GM19455 (cell line): ENCODE measurements around the gene HOXA3.

Experiments used
- ATAC-seq: cut with Tn5 transposase; IDR thresholded peaks from one replicate; pipeline ENCODE4 v1.9.1; 2021; ENCODE audit not compliant: unreplicated experiment

Gene HOXA3

DNA sequence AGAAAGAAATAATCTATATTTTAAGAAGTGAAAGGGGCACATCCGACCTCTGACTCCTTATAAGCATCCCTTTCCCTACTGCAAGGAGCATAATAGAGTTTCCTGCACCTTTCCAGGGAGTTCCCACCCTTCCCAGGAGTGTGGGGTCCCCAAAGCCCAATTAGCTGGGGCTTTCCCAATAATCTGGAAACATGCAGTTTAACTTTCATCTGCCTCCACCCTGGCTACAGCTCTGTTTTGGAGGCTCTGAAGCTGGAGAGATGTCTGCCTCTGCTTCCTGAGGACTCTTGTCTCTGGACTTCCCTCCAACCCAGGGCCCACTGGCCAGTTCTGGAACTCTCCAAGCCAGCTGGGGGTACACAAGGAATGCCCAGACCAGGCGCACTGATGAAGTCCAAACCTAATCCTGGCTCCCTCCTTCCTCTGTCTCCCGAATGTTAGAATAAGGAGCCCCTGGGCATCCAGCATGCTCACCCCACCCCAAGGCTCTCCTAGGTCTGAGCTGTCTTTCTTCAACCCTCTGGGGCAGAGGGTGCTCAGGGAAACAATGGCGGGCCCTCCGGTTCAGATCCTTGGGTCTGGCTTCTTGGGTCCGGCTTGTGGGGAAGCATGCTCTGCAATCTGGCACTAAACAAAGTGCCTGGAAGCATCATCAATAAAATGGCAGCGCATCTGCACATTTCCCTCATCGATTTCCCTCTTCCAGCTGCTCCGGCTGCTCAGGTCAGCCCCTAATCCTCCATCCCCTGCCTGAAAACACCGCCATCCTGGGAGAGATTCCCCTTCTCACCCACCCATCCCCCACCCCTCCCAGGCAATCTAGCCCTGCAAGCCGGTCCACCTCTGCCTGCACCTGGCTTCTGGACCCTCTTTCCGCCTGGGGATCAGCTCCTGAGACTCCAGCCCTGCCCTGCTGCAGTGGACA lies 35.2 kb downstream of the HOXA3 start:
- ATAC-seq = no peak

DNA sequence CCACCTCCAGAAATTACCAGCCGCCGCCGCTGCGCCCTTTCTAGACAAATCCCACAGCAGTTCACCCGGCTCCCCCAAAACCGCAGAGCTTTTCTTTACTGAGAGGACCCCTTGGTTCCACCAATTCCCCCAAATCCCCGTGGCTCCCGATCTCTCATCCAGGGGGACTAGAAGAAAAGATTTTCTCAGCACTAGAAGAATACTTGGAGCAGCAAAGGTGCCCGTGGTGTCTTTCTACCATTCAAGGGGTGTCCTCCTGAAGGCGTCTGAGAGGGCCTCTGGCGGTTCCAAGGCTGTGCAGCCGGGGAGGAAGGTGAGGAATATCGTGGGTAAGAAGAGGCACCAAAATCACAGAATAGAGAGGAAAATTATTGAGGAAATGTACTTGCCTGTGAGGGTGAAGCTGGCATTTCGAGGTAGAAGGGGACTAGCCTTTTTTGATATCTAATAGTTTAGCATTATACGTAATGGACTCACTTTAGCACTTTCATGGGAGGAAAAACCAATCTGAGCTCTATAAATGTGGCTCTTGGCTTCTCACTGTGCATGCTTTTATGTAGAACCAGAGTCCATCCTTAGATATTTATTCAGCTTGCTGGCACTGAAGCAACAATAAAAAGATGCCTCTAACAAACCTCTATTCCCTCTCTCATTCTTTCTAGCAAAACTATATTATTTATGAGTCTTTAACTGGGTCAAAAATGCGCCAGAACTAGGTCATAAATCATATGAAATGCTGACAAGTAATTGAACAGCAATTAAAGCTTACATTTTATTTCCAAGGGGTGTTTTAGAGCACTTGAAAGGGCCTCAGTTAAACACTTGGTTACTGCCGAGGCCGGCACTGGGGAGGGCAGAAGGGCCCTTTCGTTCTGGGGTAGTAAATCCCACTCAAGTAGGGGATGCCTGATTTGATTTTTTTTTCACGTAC lies 36.1 kb downstream of the HOXA3 start:
- no peak for ATAC-seq

DNA sequence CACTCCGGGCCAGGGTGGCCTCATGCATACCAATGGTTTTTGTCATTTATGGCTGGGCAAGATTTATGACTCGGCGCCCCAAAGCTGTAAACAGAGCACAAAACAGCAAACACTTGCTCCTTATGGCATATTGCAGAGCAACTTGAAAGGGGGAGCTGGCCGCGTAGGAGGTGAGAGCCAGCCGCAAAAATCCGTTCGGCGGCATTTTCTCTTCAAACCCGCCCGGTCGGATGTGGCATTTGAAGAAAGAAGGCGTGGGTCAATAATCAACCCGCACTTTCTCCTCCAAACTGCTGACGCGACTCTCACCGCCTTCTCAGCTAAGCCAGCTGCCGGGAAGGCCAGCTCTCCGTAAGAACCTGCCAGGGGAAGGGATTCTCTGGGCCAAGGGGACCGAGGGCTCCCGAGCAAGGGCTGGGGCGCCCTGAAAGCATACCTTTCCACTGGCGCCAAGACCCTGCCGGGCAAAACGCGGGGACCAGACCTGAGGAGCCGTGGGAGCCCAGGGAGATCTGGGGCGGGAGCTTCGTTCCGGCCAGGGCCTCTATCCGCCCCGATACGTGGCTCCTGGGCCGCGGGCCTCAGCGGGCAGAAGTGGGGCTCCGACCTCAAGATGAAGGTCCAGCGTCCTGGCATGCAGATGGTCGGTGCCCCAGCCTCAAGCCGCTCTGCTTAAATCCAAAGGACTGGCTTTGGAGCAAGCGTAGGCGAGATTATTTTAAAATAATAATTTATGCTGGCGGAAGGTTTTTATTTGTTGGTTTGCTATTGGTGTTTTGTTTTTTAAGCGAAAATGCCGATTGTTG lies 37.0 kb downstream of the HOXA3 start:
- ATAC-seq = no peak

DNA sequence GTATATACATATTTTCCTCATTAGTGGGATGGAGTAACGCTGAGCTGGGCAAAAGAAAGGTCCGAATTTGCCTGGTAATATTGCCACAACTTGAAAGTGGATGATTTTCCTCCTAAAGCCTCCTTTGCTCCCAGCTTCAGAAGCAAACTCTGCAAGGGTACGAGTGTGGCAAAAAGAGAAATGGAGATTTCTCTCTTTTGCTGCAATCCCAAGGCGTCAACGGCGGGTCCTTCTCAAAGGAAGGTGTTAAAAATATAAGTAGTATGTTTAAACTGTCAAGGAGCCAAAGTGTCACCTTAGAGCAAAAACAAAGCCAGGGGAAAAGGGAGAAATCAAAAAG lies 37.5 kb downstream of the HOXA3 start:
- no peak for ATAC-seq

DNA sequence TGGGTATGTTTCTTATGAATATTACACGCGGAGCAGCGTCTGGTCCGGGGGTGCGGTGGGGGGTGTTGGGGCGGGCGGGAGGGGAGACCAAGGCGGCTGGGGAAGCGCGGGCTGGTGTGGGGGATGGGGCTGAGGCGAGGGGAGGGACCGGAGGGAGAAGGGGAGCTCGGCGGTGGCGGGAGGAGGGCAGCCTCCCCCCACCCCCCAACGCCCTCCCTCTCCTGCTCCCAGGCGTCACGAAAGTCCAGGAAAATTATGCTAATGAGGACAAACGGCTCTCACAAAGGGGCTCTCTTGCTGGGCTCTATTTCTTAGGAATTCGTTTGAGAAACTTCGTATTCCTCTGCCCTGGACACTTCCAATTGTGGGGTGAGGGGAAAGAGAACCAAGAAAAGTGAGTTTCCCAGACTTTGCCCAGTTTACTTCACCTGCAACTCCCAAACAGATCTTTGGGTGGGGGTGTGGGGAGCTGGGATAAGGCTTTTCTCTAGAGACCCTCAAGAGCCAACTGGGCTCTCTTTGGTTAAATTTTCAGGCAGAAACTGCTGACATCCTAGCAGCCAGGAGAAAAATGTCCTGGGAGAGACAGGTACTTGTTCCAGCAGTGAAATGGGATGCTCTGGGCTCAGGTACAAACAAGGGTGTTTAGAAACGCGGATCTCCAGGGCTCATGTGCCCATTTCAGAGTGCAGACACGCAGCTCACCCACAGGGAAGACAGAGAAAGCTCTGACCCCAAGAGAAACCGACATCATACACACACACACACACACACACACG lies 38.2 kb downstream of the HOXA3 start:
- ATAC-seq = no peak

DNA sequence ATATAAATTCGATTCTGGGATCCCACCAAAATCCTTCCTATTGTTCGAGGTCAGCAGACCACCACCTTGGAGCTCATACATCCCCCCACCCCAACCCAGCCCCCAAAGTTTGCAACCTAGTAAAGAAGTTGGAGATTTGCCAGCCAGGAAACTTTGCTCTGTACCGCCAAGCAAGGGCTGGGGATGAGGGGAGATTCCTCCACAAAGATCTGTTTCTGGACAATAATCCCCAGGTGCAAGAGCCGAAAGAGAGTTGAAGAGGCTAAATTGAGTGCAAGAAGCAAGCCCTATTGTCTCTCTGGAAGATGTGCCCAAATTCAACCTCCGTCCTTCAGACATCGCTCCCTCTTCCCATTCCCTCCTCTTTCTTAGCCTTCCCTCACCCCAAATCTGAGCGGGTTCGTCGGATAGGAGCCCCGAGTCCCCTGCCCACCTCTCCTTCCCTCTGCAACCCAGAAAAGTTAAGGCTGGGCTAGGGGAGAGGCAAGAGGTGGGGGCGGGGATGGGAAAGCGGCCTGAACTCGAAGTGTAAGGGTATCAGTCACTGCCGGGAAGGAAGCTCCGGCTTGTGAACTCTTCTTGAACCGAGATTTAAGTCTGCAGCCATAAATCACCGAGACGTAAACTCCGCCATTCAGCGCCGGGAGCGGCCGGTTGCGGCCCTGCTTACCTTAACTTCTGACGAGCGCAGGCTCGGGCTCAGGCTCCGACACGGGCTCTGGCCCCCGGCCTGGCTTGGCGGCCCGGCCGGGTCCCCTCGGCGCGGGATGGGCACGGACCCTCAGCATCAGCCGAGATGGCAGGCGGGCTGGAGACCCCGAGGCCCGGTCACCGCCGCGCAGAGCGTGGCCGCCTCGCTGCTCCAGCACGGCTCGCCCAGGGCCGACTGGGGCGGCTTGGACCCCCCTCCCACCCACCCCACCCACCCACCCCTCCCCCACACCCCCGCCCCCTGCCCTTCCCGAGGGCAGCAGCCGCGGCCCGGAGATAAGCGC lies 39.1 kb downstream of the HOXA3 start:
- ATAC-seq = no peak

DNA sequence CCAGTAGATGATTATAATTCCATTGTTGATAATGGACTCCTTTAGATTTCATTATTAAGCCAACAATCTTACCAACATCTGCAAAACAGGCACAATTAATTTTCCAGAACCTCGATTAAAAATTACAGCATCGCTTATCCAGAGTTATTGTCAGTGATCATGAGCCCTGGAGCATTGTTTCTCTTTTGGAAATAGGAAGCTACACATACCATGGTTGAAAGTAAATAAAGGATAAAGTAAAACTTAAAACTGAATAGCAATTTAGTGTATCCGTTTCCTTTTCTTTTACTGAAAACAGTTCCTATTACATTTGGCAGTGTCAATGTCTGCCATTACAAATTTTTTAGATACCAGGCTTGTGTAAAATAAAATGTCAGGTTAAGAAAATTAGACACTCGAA lies 40.0 kb downstream of the HOXA3 start:
- no peak for ATAC-seq

DNA sequence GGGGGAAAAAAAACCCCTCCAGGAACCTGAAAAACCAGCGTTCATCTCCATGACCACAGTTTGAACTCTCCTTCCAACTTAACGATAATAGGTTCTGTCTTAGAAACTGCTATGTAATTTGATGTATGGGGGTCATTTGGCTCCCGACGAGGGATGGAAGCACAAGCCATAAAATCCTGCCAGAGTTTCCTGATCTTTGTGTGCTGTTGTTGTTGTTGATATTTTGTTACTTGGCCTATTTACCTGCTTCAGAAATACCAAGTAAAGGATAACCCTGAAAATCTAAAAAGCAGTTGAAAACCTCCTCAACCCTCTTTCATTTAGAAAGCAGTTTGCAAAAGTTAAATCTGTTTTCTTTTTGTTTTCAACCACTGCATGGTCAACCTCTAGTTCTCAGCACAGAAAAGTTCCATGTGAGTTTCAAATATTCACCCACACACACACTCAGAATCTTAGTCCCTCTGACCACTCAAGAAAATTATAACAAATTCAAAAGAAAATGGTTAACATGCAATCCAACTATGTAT lies 40.6 kb downstream of the HOXA3 start:
- no peak for ATAC-seq

DNA sequence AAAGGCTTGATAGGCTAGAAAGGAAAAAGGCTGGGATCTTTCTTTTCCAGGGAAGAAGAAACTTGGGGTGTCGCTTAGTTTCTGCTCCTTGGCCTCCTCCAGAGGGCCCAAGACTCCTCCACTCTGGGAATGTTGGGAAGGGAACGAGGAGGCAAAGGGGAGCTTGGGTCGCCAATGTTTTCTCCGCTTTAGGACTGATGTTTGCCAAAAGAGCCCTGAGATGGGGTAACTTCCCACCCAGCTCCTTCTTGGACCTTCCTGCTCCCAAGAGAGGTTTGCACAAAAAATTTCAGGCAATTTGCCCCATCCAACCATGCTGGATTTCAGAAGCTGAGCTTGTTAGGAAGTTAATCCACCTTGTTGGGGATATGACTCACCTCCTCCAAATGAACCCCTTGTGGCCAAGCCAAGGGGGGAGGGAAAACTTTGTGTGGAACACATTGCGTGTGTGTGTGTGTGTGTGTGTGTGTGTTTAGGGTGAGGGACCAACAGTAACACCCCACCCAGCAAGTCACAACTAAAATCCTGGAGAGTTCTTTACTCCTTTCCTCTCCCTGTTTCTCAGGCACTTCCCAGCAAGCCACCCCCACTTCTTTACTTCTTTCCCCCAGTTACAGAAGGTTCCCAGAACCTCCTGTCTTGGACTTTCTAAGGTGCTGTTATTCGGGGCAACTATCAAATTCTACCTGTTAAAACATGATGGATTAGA lies 41.2 kb downstream of the HOXA3 start:
- ATAC-seq = no peak

DNA sequence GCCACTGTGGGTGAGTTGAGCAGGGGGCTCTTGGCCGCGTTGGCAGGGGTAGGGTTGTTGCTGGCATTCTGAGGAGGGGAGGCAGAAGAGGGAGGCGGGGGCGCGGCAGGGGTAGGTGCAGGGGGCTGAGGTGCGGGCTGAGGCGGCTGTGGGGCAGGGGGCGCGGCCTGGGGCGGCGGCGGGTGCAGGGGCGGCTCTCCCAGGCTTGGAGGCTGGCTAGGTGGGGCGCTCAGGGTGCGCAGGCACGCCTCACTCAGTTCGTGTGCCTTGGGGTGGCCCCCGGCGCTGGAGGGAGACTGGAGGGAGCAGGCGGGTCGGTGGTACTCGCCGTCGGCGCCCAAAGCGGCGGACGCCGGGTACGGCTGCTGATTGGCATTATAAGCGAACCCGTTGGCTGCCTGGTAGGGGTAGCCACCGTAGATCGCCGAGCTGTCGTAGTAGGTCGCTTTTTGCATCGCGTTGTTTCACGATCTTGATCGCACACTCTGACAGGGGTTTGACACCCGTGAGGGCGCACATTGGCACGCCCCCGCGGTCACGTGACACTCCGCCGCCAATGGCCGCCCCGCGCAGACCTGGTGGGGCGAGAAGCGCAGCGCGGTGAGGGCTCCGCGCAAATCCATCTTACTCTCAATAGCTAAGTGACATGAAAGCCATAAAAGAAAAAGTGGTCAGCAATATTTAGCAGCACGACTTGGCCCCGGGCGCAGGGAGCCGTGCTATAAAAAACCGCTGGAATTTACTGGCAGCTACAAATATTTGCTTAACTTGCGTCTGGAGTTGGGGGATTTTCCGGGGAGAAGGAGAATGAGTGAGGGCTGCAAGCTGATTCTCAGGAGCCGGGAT lies 42.0 kb downstream of the HOXA3 start:
- ATAC-seq = no peak

DNA sequence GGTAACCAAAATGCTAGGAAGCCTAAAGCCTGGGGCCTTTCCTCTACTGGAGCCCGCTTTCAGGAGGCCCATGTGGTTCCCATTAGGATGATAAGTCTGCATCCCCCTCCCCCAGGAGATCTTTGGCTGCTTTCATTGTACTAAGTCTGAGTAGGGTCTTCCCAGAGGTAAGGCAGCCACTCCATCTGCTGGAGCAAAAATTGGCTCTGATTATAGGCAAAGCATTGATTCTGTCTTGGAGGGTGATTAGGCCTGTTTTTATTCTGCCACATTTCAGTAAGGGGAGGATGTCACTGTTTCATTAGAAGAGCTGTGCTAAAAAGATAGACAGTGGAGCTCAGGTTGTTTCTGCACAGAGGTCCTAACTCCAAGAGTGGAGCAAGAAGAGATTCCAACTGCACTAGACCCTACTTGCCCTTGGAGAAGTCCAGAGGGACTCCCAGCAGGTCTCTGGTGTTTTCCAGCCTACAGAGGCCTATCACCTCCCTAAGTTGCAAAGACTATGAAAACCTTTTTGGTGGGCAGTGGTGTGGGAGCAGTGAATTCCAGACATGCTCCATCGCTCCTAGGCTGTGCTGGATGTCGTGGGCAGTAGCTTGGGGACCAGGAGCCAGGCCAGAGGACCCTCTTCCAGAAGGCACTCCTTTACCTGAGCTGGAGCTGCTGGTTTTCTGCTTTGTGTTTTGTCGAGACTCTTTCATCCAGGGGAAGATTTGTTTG lies 42.8 kb downstream of the HOXA3 start:
- no peak for ATAC-seq

DNA sequence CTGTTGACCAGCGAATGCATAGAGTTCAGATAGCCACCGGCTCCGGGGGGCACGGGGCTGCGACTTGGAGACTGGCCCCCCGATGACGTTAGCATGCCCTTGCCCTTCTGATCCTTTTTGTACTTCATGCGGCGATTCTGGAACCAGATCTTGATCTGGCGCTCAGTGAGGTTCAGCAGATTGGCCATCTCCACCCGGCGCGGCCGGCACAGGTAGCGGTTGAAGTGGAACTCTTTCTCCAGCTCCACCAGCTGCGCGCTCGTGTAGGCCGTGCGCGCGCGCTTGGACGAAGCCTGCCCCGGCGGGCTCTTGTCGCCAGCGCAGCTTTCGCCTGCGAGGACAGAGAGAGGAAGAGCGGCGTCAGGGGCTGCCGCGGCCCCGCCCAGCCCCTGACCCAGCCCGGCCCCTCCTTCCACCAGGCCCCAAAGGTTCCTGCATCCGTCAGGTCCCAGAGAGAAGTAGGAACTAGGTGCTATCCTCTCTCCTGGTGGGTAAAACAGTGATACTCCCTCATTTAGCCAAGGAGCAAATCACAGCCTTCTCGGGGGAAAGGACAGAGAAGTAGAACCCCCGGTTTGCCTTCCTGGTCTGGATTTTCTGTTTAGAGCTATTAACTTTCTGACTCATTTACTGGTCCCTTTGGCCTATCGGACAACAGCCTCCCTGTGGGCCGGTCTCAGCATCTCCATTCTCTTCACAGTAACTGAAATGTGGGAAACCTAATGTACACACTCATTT lies 43.8 kb downstream of the HOXA3 start:
- ATAC-seq = no peak

DNA sequence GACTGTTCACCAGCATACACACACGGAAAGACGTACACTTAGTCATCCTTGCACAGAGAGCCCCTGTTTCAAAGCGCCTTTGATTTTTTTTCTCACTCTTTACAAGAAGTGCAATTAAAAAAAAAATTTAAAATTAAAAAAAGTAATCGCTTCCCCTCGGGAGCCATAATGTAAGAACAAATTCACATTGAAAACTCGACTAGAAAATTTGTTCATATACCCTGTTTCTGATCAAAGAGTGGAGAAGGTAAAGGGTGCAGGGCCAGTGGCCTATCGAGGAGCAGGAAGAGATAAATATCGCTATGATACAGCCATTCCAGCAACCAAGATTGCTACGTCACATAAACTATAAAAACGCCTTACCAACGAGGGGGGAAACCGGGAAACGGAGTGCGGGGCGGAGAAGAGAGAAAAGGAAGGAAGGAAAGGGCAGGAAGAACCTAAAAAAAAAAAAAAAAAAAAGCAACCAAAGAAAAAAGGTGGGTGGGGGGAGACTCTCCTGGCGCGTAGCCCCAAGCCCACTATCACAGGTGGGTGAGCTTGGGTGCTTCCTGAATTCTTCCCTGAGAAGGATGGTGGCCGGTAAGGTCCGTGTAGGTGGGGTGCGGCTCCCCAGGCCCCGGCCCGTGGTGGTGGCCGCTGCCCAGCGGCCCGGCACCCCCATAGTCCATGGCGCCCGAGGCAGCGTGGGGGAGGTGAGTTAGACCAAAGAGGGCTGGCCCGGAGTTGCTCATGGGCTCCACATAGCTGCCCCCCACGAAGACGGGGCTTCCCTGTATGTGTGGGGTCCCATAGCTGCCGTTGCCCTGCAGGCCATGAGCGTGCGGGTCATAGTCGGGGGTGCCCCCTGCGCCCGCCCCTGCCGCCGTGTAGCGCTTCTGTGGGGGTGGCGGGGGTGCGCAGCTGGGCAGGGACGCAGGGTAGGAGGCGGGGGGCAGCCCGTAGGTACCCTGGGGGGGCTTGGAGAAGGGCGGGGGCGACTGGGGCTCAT lies 44.7 kb downstream of the HOXA3 start:
- ATAC-seq = no peak

DNA sequence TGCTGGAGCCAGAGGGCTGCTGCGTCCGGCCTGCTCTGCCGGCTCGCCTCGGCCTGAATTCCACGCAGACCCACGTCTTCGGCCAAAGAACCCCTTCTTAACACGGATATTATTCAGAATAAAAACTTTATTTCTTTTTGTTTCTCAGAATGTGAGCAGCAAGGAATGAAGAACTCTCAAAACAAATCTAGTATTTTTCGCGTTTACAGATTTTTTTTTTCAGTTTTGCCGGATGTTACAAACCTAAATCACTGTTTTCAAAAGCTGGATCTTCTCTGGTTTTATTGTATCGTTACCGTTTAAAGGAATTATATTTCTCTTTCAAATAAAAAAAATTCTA lies 45.5 kb downstream of the HOXA3 start:
- no peak for ATAC-seq
